Endodermal cell (in vitro differentiated cells): ENCODE measurements around the gene USP17L17. TPM values are rescaled to one million over a fixed set of nuclear protein-coding genes. Genes with fewer than 3 reads are reported as not detected.
"Not testable (repeated sequence)": the region's sequence is repeated elsewhere in the genome, so short reads cannot be mapped to it uniquely, and the experiment has no call there.

Experiments
- DNase-seq: peaks from one replicate; pipeline ENCODE4 v3.0.0-alpha.2; 2017
- H3K27ac ChIP-seq: 2 replicates; pipeline ENCODE4 v1.5.1; 2013; ENCODE audit warnings: mild to moderate bottlenecking, low read depth, low read length, moderate library complexity
- H3K27me3 ChIP-seq: 2 replicates; pipeline ENCODE4 v1.6.1; 2013; ENCODE audit warnings: mild to moderate bottlenecking, low read length, moderate library complexity; ENCODE audit not compliant: insufficient read depth, control insufficient read depth, poor library complexity, severe bottlenecking
- H3K36me3 ChIP-seq: 2 replicates; pipeline ENCODE4 v1.7.0; 2013; ENCODE audit warnings: mild to moderate bottlenecking, low read length, moderate library complexity; ENCODE audit not compliant: control insufficient read depth, insufficient read depth
- H3K4me1 ChIP-seq: one replicate; pipeline ENCODE4 v1.7.0; 2013; ENCODE audit warnings: low read length; ENCODE audit not compliant: control insufficient read depth, insufficient read depth
- H3K4me3 ChIP-seq: 2 replicates; pipeline ENCODE4 v1.5.1; 2013; ENCODE audit warnings: mild to moderate bottlenecking, low read length, moderate library complexity
- H3K9ac ChIP-seq: 2 replicates; pipeline ENCODE4 v1.6.1; 2013; ENCODE audit warnings: mild to moderate bottlenecking, low read length, moderate library complexity; ENCODE audit not compliant: poor library complexity, severe bottlenecking; ENCODE audit errors: extremely low read depth
- H3K9me3 ChIP-seq: 2 replicates; pipeline ENCODE4 v1.6.1; 2013; ENCODE audit warnings: mild to moderate bottlenecking, low read length, moderate library complexity; ENCODE audit not compliant: control insufficient read depth
- H3K27ac Mint-ChIP-seq: 2 replicates; pipeline ENCODE4 v1.8.0; 2020; ENCODE audit warnings: mixed read lengths
- H3K27me3 Mint-ChIP-seq: 2 replicates; pipeline ENCODE4 v1.8.0; 2021; ENCODE audit warnings: mild to moderate bottlenecking, mixed read lengths; ENCODE audit not compliant: insufficient read depth
- H3K36me3 Mint-ChIP-seq: 2 replicates; pipeline ENCODE4 v1.8.0; 2020; ENCODE audit warnings: low read depth, mixed read lengths
- H3K4me1 Mint-ChIP-seq: 2 replicates; pipeline ENCODE4 v1.8.0; 2020; ENCODE audit warnings: mixed read lengths
- H3K4me3 Mint-ChIP-seq: 2 replicates; pipeline ENCODE4 v1.8.0; 2020; ENCODE audit warnings: mild to moderate bottlenecking, moderate library complexity, mixed read lengths
- H3K9me3 Mint-ChIP-seq: 2 replicates; pipeline ENCODE4 v1.8.0; 2020; ENCODE audit warnings: mild to moderate bottlenecking, mixed read lengths
- WGBS, 2 experiments: methylation state at CpG; one replicate each; pipeline versions ENCODE4 v1.1.5 to v1.1.7; 2013; ENCODE audit warnings: missing lambda C conversion rate in 2 of 2, mixed read lengths in 1 of 2; ENCODE audit not compliant: insufficient coverage in 1 of 2, insufficient read length in 1 of 2; 5-methylcytosine and 5-hydroxymethylcytosine counted together
- total RNA-seq, 2 donors: library from RNA; stranded (reverse); fragmentation: NEBNext Ultra II Directional in 1 of 2; extraction: Animal tissue kit (Norgen Biotek cat#: 25700) in 1 of 2; gene quantifications; 2 replicates in 1 of 2; 3 replicates in 1 of 2; pipeline ENCODE4 v1.2.1, GENCODE V29; 2021

The USP17L17 gene
- total RNA-seq, 2 donors from 2014 or later, result not detected

GRCh38 chr4:9234085-9234484 is 9.6 kb upstream of the USP17L17 start, which contains the start of gene USP17L15:
USP17L15 (plus strand) TSS chr4:9234385; CDS start chr4:9234385, 0 bp downstream.
- not testable (repeated sequence) for H3K36me3 Mint-ChIP-seq, H3K4me3 ChIP-seq, DNase-seq, H3K4me1 Mint-ChIP-seq, H3K9ac ChIP-seq, H3K27ac Mint-ChIP-seq, H3K4me3 Mint-ChIP-seq, H3K4me1 ChIP-seq, H3K27me3 ChIP-seq, H3K9me3 Mint-ChIP-seq, H3K36me3 ChIP-seq, H3K27me3 Mint-ChIP-seq, H3K9me3 ChIP-seq, H3K27ac ChIP-seq
- no CpG with 5 or more reads among the region's 15 CpGs for WGBS, 2 experiments

GRCh38 chr4:9238461-9238860 is 5.2 kb upstream of the USP17L17 start:
- H3K4me3 Mint-ChIP-seq, H3K27ac Mint-ChIP-seq, H3K9me3 Mint-ChIP-seq, H3K36me3 Mint-ChIP-seq, H3K27me3 ChIP-seq, H3K9ac ChIP-seq, H3K4me1 Mint-ChIP-seq, H3K27ac ChIP-seq, H3K36me3 ChIP-seq, H3K4me3 ChIP-seq, H3K9me3 ChIP-seq, H3K4me1 ChIP-seq, H3K27me3 Mint-ChIP-seq: not testable (repeated sequence)
- no CpG with 5 or more reads among the region's 12 CpGs for WGBS, 2 experiments
- peak; percentile 20 for DNase-seq

- WGBS, 2 experiments, result 87% methylated on average over 4 of the region's 26 CpGs; no CpG with 5 or more reads in 1 of the 2 experiments
- not testable (repeated sequence) for H3K36me3 ChIP-seq, H3K27ac ChIP-seq, H3K4me3 Mint-ChIP-seq, H3K4me3 ChIP-seq, H3K27me3 Mint-ChIP-seq, H3K4me1 Mint-ChIP-seq, H3K36me3 Mint-ChIP-seq, H3K4me1 ChIP-seq, H3K27me3 ChIP-seq, H3K9me3 Mint-ChIP-seq, H3K9ac ChIP-seq, H3K9me3 ChIP-seq, H3K27ac Mint-ChIP-seq
- DNase-seq, result peak; percentile 10
These were observed 4.4 kb downstream of the USP17L17 start, which contains the start of gene USP17L18 for GRCh38 chr4:9247953-9248680. USP17L18 (plus strand) TSS chr4:9248630; CDS start chr4:9248630, 0 bp downstream.

DNA sequence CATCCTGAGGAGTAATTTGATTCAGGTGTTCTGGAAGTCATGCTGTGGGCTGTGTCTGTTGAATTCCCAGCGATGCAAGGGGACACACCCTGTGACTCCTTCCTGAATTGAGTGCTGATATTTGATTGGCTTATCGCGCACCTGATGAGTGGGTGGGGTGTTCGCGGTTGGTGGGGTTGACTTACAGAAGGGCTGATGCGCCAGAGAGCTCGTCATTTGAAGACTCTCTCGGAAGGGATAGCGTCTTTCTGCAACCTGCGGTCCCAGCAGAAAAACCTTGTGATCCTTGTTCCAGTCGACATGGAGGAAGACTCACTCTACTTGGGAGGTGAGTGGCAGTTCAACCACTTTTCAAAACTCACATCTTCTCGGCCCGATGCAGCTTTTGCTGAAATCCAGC is 9.4 kb downstream of the USP17L17 start, which contains the start of gene USP17L19:
Gene USP17L19 (plus strand): TSS at position 301 of the 400 bp plus-strand sequence. CDS start 0 bp downstream, at position 301.
- H3K4me1 ChIP-seq, H3K4me3 ChIP-seq, DNase-seq, H3K27ac Mint-ChIP-seq, H3K27ac ChIP-seq, H3K9me3 Mint-ChIP-seq, H3K4me3 Mint-ChIP-seq, H3K27me3 Mint-ChIP-seq, H3K9ac ChIP-seq, H3K9me3 ChIP-seq, H3K36me3 ChIP-seq, H3K27me3 ChIP-seq, H3K36me3 Mint-ChIP-seq, H3K4me1 Mint-ChIP-seq: not testable (repeated sequence)
- no CpG with 5 or more reads among the region's 13 CpGs for WGBS, 2 experiments

DNA sequence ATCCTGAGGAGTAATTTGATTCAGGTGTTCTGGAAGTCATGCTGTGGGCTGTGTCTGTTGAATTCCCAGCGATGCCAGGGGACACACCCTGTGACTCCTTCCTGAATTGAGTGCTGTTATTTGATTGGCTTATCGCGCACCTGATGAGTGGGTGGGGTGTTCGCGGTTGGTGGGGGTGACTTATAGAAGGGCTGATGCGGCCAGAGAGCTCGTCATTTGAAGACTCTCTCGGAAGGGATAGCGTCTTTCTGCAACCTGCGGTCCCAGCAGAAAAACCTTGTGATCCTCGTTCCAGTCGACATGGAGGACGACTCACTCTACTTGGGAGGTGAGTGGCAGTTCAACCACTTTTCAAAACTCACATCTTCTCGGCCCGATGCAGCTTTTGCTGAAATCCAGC is 14.1 kb downstream of the USP17L17 start, which contains the start of gene USP17L20:
Gene USP17L20 (plus strand): TSS at position 301 of the 400 bp plus-strand sequence. CDS start 0 bp downstream, at position 301.
- not testable (repeated sequence) for H3K27ac ChIP-seq, H3K9me3 Mint-ChIP-seq, H3K9ac ChIP-seq, H3K36me3 ChIP-seq, H3K27ac Mint-ChIP-seq, H3K27me3 Mint-ChIP-seq, H3K4me3 ChIP-seq, H3K9me3 ChIP-seq, H3K4me1 ChIP-seq, H3K36me3 Mint-ChIP-seq, H3K4me3 Mint-ChIP-seq, H3K4me1 Mint-ChIP-seq, DNase-seq, H3K27me3 ChIP-seq
- whole genome bisulfite sequencing, 2 experiments, result no CpG with 5 or more reads among the region's 15 CpGs

DNA sequence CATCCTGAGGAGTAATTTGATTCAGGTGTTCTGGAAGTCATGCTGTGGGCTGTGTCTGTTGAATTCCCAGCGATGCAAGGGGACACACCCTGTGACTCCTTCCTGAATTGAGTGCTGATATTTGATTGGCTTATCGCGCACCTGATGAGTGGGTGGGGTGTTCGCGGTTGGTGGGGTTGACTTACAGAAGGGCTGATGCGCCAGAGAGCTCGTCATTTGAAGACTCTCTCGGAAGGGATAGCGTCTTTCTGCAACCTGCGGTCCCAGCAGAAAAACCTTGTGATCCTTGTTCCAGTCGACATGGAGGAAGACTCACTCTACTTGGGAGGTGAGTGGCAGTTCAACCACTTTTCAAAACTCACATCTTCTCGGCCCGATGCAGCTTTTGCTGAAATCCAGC is 18.9 kb downstream of the USP17L17 start, which contains the start of gene USP17L21:
Gene USP17L21 (plus strand): TSS at position 301 of the 400 bp plus-strand sequence. CDS start 0 bp downstream, at position 301.
- WGBS, 2 experiments, result no CpG with 5 or more reads among the region's 13 CpGs
- not testable (repeated sequence) for H3K36me3 Mint-ChIP-seq, H3K27me3 ChIP-seq, H3K27me3 Mint-ChIP-seq, DNase-seq, H3K27ac Mint-ChIP-seq, H3K4me1 ChIP-seq, H3K9ac ChIP-seq, H3K27ac ChIP-seq, H3K4me3 Mint-ChIP-seq, H3K9me3 Mint-ChIP-seq, H3K9me3 ChIP-seq, H3K36me3 ChIP-seq, H3K4me3 ChIP-seq, H3K4me1 Mint-ChIP-seq

DNA sequence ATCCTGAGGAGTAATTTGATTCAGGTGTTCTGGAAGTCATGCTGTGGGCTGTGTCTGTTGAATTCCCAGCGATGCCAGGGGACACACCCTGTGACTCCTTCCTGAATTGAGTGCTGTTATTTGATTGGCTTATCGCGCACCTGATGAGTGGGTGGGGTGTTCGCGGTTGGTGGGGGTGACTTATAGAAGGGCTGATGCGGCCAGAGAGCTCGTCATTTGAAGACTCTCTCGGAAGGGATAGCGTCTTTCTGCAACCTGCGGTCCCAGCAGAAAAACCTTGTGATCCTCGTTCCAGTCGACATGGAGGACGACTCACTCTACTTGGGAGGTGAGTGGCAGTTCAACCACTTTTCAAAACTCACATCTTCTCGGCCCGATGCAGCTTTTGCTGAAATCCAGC is 23.6 kb downstream of the USP17L17 start, which contains the start of gene USP17L22:
Gene USP17L22 (plus strand): TSS at position 301 of the 400 bp plus-strand sequence. CDS start 0 bp downstream, at position 301.
- not testable (repeated sequence) for H3K27ac Mint-ChIP-seq, H3K27me3 ChIP-seq, DNase-seq, H3K4me3 ChIP-seq, H3K4me1 Mint-ChIP-seq, H3K9me3 Mint-ChIP-seq, H3K9me3 ChIP-seq, H3K9ac ChIP-seq, H3K27me3 Mint-ChIP-seq, H3K36me3 Mint-ChIP-seq, H3K4me1 ChIP-seq, H3K27ac ChIP-seq, H3K4me3 Mint-ChIP-seq, H3K36me3 ChIP-seq
- WGBS, 2 experiments, result no CpG with 5 or more reads among the region's 15 CpGs
